HCT116 (cell line): ENCODE measurements around the gene MIF4GD.

ENCODE experiments used
- EGR1 ChIP-seq: IDR thresholded peaks from 2 replicates; pipeline ENCODE4 v1.6.1; 2012; ENCODE audit warnings: low read depth
- EZH2 ChIP-seq: fragments of 200-600 bp; sonication (generic); IDR thresholded peaks from 2 replicates; pipeline ENCODE4 v1.6.1; 2017; ENCODE audit warnings: antibody characterized with exemption, mixed run types
- EZH2phosphoT487 ChIP-seq: fragments of 200-600 bp; IDR thresholded peaks from 2 replicates; pipeline ENCODE4 v1.6.1; 2018; ENCODE audit warnings: antibody characterized with exemption, borderline replicate concordance
- POLR2A ChIP-seq: IDR thresholded peaks from 2 replicates; pipeline ENCODE4 v1.7.0; 2011; ENCODE audit warnings: borderline replicate concordance; ENCODE audit not compliant: insufficient read depth, insufficient read length; ENCODE audit errors: extremely low read depth
- POLR2AphosphoS5 ChIP-seq: IDR thresholded peaks from 2 replicates; pipeline ENCODE4 v1.6.1; 2011; ENCODE audit warnings: mild to moderate bottlenecking, low read depth, low read length, moderate library complexity
- REST ChIP-seq: IDR thresholded peaks from 2 replicates; pipeline ENCODE4 v1.6.1; 2012; ENCODE audit warnings: low read depth
- TF ChIP-seq, protein P1 (sequence below), 3 experiments: fragments of 200-600 bp in 1 of 3; sonication (generic) in 1 of 3; IDR thresholded peaks in 2 of 3; conservative IDR thresholded peaks in 1 of 3; 2 replicates each; pipeline ENCODE4 v1.5.1; 2012 to 2017; ENCODE audit warnings: low read depth in 2 of 3, low read length in 2 of 3, antibody characterized with exemption in 1 of 3, borderline replicate concordance in 1 of 3, control low read depth in 1 of 3, mild to moderate bottlenecking in 1 of 3, mixed read lengths in 1 of 3, mixed run types in 1 of 3, moderate library complexity in 1 of 3; ENCODE audit not compliant: insufficient read depth in 1 of 3

- TF ChIP-seq, protein P1, sequence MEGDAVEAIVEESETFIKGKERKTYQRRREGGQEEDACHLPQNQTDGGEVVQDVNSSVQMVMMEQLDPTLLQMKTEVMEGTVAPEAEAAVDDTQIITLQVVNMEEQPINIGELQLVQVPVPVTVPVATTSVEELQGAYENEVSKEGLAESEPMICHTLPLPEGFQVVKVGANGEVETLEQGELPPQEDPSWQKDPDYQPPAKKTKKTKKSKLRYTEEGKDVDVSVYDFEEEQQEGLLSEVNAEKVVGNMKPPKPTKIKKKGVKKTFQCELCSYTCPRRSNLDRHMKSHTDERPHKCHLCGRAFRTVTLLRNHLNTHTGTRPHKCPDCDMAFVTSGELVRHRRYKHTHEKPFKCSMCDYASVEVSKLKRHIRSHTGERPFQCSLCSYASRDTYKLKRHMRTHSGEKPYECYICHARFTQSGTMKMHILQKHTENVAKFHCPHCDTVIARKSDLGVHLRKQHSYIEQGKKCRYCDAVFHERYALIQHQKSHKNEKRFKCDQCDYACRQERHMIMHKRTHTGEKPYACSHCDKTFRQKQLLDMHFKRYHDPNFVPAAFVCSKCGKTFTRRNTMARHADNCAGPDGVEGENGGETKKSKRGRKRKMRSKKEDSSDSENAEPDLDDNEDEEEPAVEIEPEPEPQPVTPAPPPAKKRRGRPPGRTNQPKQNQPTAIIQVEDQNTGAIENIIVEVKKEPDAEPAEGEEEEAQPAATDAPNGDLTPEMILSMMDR (IDR thresholded peaks at IDR 0.05 in 2 of 3, conservative IDR thresholded peaks at IDR 0.05 in 1 of 3; ENCODE audit: borderline replicate concordance in 1 of 3, insufficient read depth in 1 of 3, low read depth in 2 of 3, low read length in 2 of 3): no peak
- TF ChIP-seq POLR2A: no peak
- no peak for TF ChIP-seq EGR1
- TF ChIP-seq EZH2phosphoT487: no peak
- no peak for TF ChIP-seq EZH2
- TF ChIP-seq REST: no peak
- peak; percentile 27; the same call in 1 of the 2 replicates for TF ChIP-seq POLR2AphosphoS5
These were observed 33.7 kb downstream of the MIF4GD start for GRCh38 chr17:75237100-75238014.
